Kasumi-1 (cell line): ENCODE data around the gene BMP4.

Experiments used
- DNase-seq, 2 experiments: peaks; one replicate each; lab custom pipeline; 2025; lab: John Stamatoyannopoulos, UW

The BMP4 gene

GRCh38 chr14:53946071-53946403, 10.6 kb downstream of the BMP4 start:
- no peak for DNase-seq

- DNase-seq = peak; percentile 4 to 8
Observed at GRCh38 chr14:53943751-53944083, 12.9 kb downstream of the BMP4 start.

GRCh38 chr14:53942970-53943750, 13.5 kb downstream of the BMP4 start:
- no peak for DNase-seq

- DNase-seq = no peak
Observed at GRCh38 chr14:53938136-53938837, 18.3 kb downstream of the BMP4 start.

- DNase-seq = no peak
Observed at GRCh38 chr14:53934778-53935414, 21.7 kb downstream of the BMP4 start.

- DNase-seq = no peak
Observed at GRCh38 chr14:53932966-53933365, 23.7 kb downstream of the BMP4 start.

- DNase-seq = no peak
Observed at GRCh38 chr14:53929871-53930715, 26.5 kb downstream of the BMP4 start.

GRCh38 chr14:53927171-53927570, 29.5 kb downstream of the BMP4 start:
- no peak for DNase-seq

- no peak for DNase-seq
Observed at GRCh38 chr14:53925201-53925766, 31.3 kb downstream of the BMP4 start.

GRCh38 chr14:53924753-53925152, 31.9 kb downstream of the BMP4 start:
- DNase-seq = no peak

GRCh38 chr14:53921027-53921426, 35.6 kb downstream of the BMP4 start:
- DNase-seq = no peak

- DNase-seq = no peak
Observed at GRCh38 chr14:53916239-53916638, 40.4 kb downstream of the BMP4 start.

- no peak for DNase-seq
Observed at GRCh38 chr14:53915364-53916014, 41.1 kb downstream of the BMP4 start.

- DNase-seq = no peak
Observed at GRCh38 chr14:53912021-53912420, 44.6 kb downstream of the BMP4 start.

GRCh38 chr14:53908416-53908815, 48.2 kb downstream of the BMP4 start:
- no peak for DNase-seq

- no peak for DNase-seq
Observed at GRCh38 chr14:53902307-53902706, 54.3 kb downstream of the BMP4 start.

GRCh38 chr14:53900499-53900898, 56.1 kb downstream of the BMP4 start:
- no peak for DNase-seq
